GM18505 (cell line): ENCODE measurements around the gene SPDYA.
"Not testable (repeated sequence)": the region's sequence is repeated elsewhere in the genome, so short reads cannot be mapped to it uniquely, and the experiment has no call there.

Source experiments
- ATAC-seq: cut with Tn5 transposase; IDR thresholded peaks from one replicate; pipeline ENCODE4 v1.9.1; 2021; ENCODE audit not compliant: unreplicated experiment
- POLR2A ChIP-seq: IDR thresholded peaks from 4 replicates; pipeline ENCODE4 v1.6.1; 2011; ENCODE audit warnings: borderline replicate concordance; ENCODE audit not compliant: insufficient read depth, insufficient read length; ENCODE audit errors: extremely low read depth

The SPDYA gene

GRCh38 chr2:28810384-28811285 is at the start of gene SPDYA:
Gene SPDYA, plus strand, starts transcription at chr2:28810834. Its CDS starts 5,181 bp downstream, at chr2:28816015.
- ATAC-seq, result peak; percentile 78
- no peak for TF ChIP-seq POLR2A

- ATAC-seq, result no peak
- no peak for TF ChIP-seq POLR2A
Observed at GRCh38 chr2:28761420-28761819, 49.2 kb upstream of the SPDYA start.

- ATAC-seq, result no peak
- TF ChIP-seq POLR2A, result no peak
Observed at GRCh38 chr2:28764909-28765711, 45.5 kb upstream of the SPDYA start.

GRCh38 chr2:28766070-28766469 is 44.6 kb upstream of the SPDYA start:
- TF ChIP-seq POLR2A, result no peak
- ATAC-seq, result no peak

- no peak for TF ChIP-seq POLR2A
- no peak for ATAC-seq
Observed at GRCh38 chr2:28767337-28767736, 43.3 kb upstream of the SPDYA start.

GRCh38 chr2:28768422-28768821 is 42.2 kb upstream of the SPDYA start:
- no peak for TF ChIP-seq POLR2A

GRCh38 chr2:28768952-28769351 is 41.7 kb upstream of the SPDYA start:
- no peak for TF ChIP-seq POLR2A
- no peak for ATAC-seq

More at GRCh38 chr2:28768422-28768821, 42.2 kb upstream of the SPDYA start:
- ATAC-seq, result no peak

GRCh38 chr2:28772351-28772750 is 38.3 kb upstream of the SPDYA start:
- ATAC-seq, result no peak
- TF ChIP-seq POLR2A, result no peak

- no peak for TF ChIP-seq POLR2A
- no peak for ATAC-seq
Observed at GRCh38 chr2:28776471-28776870, 34.2 kb upstream of the SPDYA start.

- no peak for ATAC-seq
- no peak for TF ChIP-seq POLR2A
Observed at GRCh38 chr2:28778392-28778791, 32.2 kb upstream of the SPDYA start.

GRCh38 chr2:28779001-28779400 is 31.6 kb upstream of the SPDYA start:
- TF ChIP-seq POLR2A, result no peak
- ATAC-seq, result no peak

- no peak for ATAC-seq
- TF ChIP-seq POLR2A, result no peak
Observed at GRCh38 chr2:28780496-28780895, 30.1 kb upstream of the SPDYA start.

- no peak for TF ChIP-seq POLR2A
Observed at GRCh38 chr2:28782423-28782822, 28.2 kb upstream of the SPDYA start.

GRCh38 chr2:28784570-28784969 is 26.1 kb upstream of the SPDYA start:
- not testable (repeated sequence) for ATAC-seq

More at GRCh38 chr2:28782423-28782822, 28.2 kb upstream of the SPDYA start:
- no peak for ATAC-seq
